ENCODE results near the gene DDX47.

Gene DDX47

GRCh38 chr12:12864243-12864642 lies 51.1 kb downstream of the DDX47 start:
- TF ChIP-seq CTCF (IDR thresholded peaks at IDR 0.05; ENCODE audit: borderline replicate concordance, insufficient read depth, low read depth, low read length) = no peak
- no peak overlapping the region for H3K4me3 ChIP-seq (ENCODE audit: low read depth, low read length)

- H3K4me3 ChIP-seq (ENCODE audit: low read depth, low read length) = no peak overlapping the region
- no peak for TF ChIP-seq CTCF (IDR thresholded peaks at IDR 0.05; ENCODE audit: borderline replicate concordance, insufficient read depth, low read depth, low read length)
Measured at GRCh38 chr12:12868477-12869235, 55.5 kb downstream of the DDX47 start.

GRCh38 chr12:12870465-12870864 lies 57.3 kb downstream of the DDX47 start:
- no peak overlapping the region for H3K4me3 ChIP-seq (ENCODE audit: low read depth, low read length)
- TF ChIP-seq CTCF (IDR thresholded peaks at IDR 0.05; ENCODE audit: borderline replicate concordance, insufficient read depth, low read depth, low read length) = no peak

GRCh38 chr12:12871587-12872138 lies 58.5 kb downstream of the DDX47 start:
- H3K4me3 ChIP-seq (ENCODE audit: low read depth, low read length) = no peak overlapping the region
- TF ChIP-seq CTCF (IDR thresholded peaks at IDR 0.05; ENCODE audit: borderline replicate concordance, insufficient read depth, low read depth, low read length) = no peak

- H3K4me3 ChIP-seq (ENCODE audit: low read depth, low read length) = no peak overlapping the region
- no peak for TF ChIP-seq CTCF (IDR thresholded peaks at IDR 0.05; ENCODE audit: borderline replicate concordance, insufficient read depth, low read depth, low read length)
Measured at GRCh38 chr12:12872139-12872933, 59.2 kb downstream of the DDX47 start.

- no peak for TF ChIP-seq CTCF (IDR thresholded peaks at IDR 0.05; ENCODE audit: borderline replicate concordance, insufficient read depth, low read depth, low read length)
- no peak overlapping the region for H3K4me3 ChIP-seq (ENCODE audit: low read depth, low read length)
Measured at GRCh38 chr12:12872934-12873275, 59.8 kb downstream of the DDX47 start.
